Stimulated activated CD4-positive, alpha-beta T cell treated with anti-CD3 and anti-CD28 coated beads, Interleukin-2, amount 100 ng/mL, for 48 hours (primary cell): ENCODE data around the gene VWA5B1.

Experiments
- DNase-seq, 2 donors: peaks; one replicate each; pipeline ENCODE4 v3.0.0-alpha.2; 2020

VWA5B1 gene

DNA sequence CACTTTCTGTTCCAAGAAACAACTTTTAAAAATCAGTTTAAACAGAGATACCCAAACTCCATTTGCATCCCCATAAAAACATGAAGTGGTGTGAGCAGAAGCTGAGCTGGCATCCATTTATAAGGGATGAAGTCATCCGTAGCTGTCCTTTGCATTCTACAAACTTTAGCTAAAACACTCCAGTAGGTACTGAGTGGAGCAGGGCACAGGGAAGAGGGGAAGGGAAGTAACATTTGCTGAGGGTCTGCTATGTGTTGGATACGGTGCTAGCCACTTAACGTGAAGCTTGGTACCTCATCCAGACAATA, 32.9 kb downstream of the VWA5B1 start:
- DNase-seq, result no peak

DNA sequence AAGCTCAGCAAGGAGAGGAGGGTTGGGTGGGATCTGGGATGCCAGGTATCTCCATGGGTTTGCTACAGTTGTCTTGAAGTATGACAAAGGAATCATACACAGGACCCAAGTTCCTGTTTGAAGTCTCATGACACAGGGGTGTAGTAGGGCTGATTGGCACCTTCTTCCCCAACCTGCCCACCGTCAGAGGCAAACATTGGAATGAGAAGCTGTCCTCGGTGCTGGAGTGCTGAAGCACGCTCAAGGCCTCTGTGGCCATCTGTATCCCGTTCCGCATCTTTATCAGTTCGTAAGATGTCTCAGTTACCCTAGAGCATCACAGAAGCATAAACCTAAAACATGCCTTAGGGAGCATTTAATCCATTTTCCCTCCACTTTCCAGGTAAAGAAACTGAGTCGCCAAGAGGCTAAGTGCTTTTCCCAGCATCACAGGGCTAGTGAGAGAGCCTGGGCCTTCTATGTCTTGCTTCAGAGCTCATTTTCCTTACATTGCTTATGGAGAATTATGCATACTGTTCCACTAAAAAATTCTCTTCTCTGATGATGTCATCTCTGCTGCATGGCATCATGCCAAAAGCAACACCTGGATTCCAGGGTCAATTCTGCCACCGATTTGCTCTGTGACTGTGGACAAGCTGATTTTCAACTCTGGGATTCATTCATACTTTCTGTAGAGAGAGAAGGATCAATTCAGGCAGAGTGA, 34.2 kb downstream of the VWA5B1 start:
- DNase-seq, result no peak

DNA sequence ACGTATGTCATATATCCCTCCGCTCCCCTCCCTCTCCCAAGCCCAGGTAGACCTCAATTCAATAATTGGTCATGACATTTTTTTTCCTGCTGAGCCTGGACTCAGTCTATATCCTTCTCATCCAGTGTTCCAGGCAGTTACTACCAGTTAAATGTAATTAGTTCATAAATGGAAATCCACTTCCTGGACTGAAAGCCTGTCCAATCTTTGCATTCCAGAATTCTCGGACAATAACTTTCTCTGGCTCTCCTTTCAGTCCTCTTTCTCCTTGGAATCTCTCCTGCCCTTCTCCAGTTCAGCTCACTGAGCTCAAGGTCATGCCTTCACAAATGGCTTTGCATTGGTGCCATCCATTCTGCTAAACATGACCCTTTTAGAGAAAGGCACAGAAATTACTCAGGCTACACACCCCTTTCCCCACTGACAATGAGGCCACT, 34.8 kb downstream of the VWA5B1 start:
- DNase-seq, result no peak

GRCh38 chr1:20325844-20326420, 35.3 kb downstream of the VWA5B1 start:
- DNase-seq, result no peak

GRCh38 chr1:20327467-20327866, 36.8 kb downstream of the VWA5B1 start:
- no peak for DNase-seq

DNA sequence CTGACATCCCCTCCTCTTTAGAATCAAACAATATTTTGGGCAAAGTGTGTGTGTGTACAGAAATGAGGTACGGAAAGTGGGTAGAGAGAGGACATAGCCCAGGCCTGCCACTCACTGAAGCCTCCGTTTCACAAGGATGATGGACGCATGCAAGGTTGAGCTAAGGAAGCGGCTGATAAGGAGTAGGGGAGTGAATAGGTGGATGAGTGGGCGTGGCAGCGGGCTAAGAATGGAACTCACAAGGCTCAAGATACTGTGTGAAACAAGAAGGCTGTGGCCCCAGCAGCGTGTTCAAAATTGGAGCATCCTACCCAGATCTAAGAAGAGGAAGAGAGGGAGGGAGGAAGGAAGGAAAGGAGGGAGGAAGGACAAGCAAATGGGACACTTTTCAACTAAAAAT, 37.5 kb downstream of the VWA5B1 start:
- DNase-seq, result no peak

- DNase-seq, result no peak
Measured at GRCh38 chr1:20329793-20330542, 39.3 kb downstream of the VWA5B1 start.

DNA sequence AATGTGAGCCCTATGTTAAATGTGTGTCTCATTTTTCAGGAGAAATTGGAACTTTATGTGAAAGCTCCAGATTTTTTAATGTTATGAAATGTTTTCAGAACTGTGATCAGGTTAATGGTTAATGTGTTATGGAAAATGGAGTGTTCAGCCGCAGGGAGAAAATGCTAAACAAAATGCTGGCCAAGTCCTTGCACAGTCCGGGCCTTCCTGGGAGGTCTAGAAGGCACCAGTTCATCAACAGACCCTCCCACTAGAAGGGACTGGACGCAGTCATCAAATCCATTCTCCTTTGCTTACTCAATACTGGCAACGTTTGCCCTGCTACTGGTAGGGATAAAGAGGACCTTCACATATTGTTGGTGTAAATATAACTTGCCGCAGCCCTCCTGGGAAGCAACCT, 43.4 kb downstream of the VWA5B1 start:
- DNase-seq, result no peak

GRCh38 chr1:20336105-20336605, 45.5 kb downstream of the VWA5B1 start:
- no peak for DNase-seq

DNA sequence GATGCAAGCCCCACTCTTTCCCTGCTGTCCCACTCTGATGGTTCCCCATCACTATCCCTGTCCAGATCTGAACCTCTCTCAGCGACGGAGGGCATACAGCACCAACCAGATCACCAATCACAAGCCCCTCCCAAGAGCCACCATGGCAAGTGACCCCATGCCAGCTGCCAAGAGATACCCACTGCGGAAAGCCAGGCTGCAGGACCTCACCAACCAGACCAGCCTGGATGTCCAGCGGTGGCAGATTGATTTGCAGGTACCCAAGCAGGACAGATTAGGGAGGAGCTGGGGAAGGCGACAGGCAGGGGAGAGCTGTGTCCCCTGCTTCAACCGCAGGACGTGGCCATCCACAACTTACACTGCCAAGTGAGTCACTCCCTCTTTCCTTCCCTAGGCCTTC, 46.9 kb downstream of the VWA5B1 start:
- DNase-seq, result no peak

GRCh38 chr1:20339811-20340457, 49.3 kb downstream of the VWA5B1 start:
- DNase-seq, result no peak

DNA sequence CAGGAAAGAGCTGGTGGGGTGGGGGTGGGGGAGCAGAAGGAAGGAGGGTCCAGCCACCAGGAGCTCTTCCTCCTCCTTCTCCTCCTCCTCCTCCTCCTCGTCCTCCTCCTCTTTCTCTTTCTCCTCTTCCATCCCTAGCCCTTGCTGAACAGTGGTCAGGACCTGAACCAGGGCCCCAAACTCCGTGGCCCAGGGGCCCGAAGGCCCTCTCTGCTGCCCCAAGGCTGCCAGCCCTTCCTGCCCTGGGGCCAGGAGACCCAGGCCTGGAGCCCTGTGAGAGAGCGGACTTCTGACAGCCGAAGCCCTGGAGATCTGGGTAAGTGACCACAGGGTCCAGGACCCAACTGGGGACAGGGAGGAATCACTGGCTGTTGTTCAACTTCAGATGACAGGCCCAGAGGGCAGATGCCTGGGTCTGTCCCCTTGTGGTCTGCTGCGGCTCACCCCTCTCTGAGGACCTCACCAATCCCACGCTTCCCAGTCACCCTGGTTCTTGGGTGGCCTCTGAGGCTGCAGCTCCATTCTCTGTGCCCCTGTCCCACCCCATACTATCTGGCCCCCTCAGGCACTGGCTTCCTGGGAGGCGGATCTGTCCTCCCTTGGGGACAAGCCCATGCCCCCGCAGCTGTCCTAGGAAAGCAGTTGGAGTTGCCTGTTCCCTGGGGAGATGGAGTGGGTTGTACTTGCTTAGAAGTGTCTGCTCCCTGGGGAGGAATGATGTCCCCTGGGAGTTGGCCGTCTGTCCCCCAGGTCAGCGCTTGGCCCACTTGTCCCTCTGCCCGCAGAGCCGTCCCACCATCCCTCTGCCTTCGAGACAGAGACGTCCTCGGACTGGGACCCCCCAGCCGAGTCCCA, 51.8 kb downstream of the VWA5B1 start:
- DNase-seq, result no peak

DNA sequence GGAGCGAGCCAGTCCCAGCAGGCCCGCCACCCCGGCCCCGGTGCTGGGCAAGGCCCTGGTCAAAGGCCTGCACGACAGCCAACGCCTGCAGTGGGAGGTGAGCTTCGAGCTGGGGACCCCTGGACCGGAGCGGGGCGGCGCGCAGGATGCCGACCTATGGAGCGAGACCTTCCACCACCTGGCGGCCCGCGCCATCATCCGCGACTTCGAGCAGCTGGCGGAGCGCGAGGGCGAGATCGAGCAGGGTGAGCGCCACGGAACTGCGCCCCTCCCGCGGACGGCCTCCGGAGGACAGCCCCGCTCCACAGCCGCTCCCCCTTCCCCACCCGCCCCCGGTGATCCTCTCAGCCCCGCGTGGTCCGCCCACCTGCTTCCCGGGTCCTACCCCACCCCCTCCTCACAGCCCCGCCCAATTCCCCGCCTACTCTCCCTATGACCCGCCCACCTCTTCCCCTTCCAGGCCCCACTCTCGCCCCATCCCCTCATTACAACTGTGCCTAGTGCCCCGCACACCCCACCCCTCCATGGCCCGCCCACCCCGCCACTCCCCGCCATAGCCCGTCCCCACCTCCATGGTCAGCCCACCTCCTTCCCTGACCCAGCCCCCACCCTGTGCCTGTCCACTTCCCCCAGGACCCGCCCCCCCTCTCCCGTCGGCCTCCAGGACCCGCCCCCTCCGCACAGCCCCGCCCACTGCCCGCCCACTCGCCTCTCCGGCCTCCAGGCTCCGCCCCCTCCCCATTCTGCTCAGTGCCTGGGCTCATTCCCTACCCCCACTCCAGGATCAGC, 52.7 kb downstream of the VWA5B1 start:
- DNase-seq, result peak in 1 of 2 donors; percentile 43

- DNase-seq, result no peak
Measured at GRCh38 chr1:20343938-20344302, 53.2 kb downstream of the VWA5B1 start.

DNA sequence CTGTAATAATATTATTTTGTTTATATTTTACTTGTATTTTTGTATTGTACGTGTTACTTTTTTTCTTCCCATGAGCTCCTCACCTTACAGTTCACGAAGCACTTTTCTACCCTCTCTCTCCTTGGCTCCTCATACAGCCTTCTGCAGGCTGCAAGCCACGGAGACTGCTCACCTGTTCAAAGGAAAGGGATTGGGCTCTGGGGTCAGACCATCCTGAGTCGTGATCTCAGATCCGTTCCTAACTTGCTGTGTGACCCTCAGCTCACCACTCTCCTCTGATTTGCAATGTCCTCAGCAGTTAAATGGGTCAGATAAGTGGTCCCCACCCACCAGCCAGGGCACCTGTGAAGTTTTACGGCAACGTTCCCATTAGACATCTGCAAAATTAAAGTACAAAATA, 54.1 kb downstream of the VWA5B1 start:
- DNase-seq, result no peak

DNA sequence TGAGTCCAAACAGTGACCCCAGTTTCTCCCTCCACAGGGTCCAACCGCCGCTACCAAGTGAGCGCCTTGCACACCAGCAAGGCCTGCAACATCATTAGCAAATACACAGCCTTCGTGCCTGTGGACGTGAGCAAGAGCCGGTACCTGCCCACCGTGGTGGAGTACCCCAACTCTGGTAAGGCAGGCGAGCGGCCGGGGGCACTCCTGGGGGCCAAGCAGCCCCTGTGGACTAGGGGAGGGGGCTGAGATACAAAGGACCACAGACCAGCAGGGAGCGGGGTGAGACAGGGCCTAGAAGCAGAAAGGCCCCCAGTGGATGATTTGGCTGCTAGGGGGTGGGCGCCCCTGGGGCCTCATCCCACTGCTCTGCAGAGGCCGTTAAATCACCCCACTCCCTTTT, 54.7 kb downstream of the VWA5B1 start:
- no peak for DNase-seq

DNA sequence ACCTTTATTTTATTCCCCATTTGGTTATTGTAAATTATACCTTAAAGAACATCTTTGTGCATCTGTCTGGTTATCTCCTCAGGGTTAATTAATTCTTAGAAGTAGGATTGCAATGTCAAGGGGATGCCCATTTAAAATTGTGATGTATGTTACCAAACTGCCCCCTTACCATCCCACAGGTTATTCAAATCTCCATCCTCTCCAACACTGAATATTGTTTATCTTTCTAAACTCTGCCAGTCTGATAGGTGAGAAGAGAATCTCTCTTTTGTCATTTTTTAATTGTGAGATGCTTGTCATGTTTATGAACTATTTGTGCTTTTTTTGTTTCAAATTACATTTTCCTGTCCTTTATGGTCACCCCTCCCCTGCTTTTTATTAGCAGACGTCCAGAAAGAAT, 55.8 kb downstream of the VWA5B1 start:
- no peak for DNase-seq

- DNase-seq, result no peak
Measured at GRCh38 chr1:20347699-20348098, 57.0 kb downstream of the VWA5B1 start.

- no peak for DNase-seq
Measured at GRCh38 chr1:20348326-20348915, 57.7 kb downstream of the VWA5B1 start.

- no peak for DNase-seq
Measured at GRCh38 chr1:20349561-20349960, 58.9 kb downstream of the VWA5B1 start.

- no peak for DNase-seq
Measured at GRCh38 chr1:20349971-20350370, 59.3 kb downstream of the VWA5B1 start.

DNA sequence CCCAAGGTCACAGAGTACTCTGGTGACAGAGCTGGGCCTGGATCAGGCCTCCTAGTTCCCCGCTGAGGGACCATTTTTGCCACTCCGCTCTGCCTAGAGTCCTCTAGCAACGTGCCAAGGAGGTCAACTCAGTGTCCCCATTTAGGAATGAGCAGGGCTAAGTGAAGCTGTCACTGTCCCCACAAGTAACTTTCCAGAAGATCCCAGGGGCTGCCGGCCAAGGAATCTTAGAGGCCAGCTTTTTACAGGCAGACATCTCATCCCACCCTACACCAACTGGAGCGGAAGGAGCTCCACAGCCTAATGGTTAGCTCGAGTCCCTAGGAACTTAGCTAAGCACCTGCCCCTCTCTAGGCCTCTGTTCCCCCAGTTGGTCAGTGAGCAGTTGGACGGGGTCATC, 59.7 kb downstream of the VWA5B1 start:
- no peak for DNase-seq
